DOHH2 (cell line): ENCODE results near the gene CKB.

ENCODE experiments used
- EZH2phosphoT487 ChIP-seq: fragments of 200-600 bp; sonication (generic); IDR thresholded peaks from 2 replicates; pipeline ENCODE4 v1.6.1; 2017; ENCODE audit warnings: borderline replicate concordance, mild to moderate bottlenecking, antibody characterized with exemption, low read length, moderate library complexity, mixed read lengths
- TF ChIP-seq, protein P1 (sequence below): fragments of 200-600 bp; sonication (generic); IDR thresholded peaks from one replicate; pipeline ENCODE4 v1.5.1; 2014; ENCODE audit warnings: antibody characterized with exemption, mild to moderate bottlenecking, low read depth, low read length; ENCODE audit not compliant: poor library complexity, severe bottlenecking

DNA sequence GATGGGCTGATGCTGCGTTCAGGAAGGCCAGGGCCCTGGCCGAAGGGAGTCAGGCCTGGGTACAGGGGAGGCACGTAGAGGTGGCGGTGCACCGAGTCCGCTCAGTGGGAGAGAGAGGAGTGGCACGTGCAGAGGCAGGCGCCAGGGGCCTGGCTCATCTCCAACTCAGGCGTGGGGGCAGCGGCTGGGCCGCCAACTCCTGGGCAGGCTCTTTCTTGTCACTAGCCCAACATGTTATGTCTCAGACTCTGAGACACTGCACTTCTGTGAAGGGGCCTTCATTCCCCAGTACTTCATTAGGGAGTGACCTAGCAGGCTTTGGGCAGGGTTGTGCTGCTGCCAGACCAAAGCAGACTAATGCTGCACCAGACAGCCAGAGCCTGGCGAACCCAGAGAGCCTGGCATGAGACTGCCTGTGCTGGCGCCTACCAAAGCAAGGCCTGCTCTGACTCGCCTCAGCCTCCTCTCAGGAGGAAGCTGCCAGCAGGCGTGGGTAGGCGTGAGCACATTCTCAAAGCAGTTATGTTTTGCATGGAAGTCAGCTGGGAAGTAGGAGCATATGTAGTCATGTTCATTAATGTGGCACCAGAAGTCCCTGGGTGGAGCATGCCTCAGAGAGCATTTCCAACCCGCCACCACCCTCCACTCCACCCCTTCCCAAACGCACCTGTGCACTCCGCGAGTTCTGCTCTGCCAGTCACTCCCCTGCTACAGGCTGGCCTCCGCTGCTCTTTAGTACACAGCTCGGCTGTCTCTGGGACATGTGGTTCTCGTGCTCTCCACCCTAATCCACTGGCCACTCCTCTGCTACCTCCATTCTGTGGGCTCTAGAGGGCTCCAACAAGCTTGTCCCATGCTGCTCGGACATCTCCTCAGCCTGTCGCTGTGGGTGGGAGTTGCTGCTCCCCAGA is 9.7 kb downstream of the CKB start:
- TF ChIP-seq, protein P1, sequence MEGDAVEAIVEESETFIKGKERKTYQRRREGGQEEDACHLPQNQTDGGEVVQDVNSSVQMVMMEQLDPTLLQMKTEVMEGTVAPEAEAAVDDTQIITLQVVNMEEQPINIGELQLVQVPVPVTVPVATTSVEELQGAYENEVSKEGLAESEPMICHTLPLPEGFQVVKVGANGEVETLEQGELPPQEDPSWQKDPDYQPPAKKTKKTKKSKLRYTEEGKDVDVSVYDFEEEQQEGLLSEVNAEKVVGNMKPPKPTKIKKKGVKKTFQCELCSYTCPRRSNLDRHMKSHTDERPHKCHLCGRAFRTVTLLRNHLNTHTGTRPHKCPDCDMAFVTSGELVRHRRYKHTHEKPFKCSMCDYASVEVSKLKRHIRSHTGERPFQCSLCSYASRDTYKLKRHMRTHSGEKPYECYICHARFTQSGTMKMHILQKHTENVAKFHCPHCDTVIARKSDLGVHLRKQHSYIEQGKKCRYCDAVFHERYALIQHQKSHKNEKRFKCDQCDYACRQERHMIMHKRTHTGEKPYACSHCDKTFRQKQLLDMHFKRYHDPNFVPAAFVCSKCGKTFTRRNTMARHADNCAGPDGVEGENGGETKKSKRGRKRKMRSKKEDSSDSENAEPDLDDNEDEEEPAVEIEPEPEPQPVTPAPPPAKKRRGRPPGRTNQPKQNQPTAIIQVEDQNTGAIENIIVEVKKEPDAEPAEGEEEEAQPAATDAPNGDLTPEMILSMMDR = no peak
- TF ChIP-seq EZH2phosphoT487 = no peak
